HG03095 (cell line): ENCODE measurements around the gene CENPB.

Experiments
- ATAC-seq: cut with Tn5 transposase; IDR thresholded peaks from one replicate; pipeline ENCODE4 v1.9.1; 2021; ENCODE audit warnings: moderate library complexity; ENCODE audit not compliant: unreplicated experiment

CENPB gene

GRCh38 chr20:3767427-3768341 is 18.9 kb downstream of the CENPB start, which contains the start of gene ADISSP:
Gene ADISSP, minus strand, starts transcription at chr20:3767753. Its CDS starts 7,653 bp downstream, at chr20:3760100.
- peak; percentile 91 for ATAC-seq

- no peak for ATAC-seq
These were observed 19.5 kb downstream of the CENPB start for GRCh38 chr20:3767110-3767426.

- ATAC-seq, result no peak
These were observed 20.0 kb downstream of the CENPB start for GRCh38 chr20:3766422-3767109.

- ATAC-seq, result no peak
These were observed 21.2 kb downstream of the CENPB start for GRCh38 chr20:3765171-3765882.

- ATAC-seq, result no peak
These were observed 21.9 kb downstream of the CENPB start for GRCh38 chr20:3764659-3765058.

- no peak for ATAC-seq
These were observed 22.6 kb downstream of the CENPB start for GRCh38 chr20:3763671-3764601.

- no peak for ATAC-seq
These were observed 25.7 kb downstream of the CENPB start for GRCh38 chr20:3760655-3761348.

GRCh38 chr20:3759884-3760283 is 26.7 kb downstream of the CENPB start:
- ATAC-seq, result no peak

GRCh38 chr20:3759316-3759823 is 27.2 kb downstream of the CENPB start:
- ATAC-seq, result no peak

- no peak for ATAC-seq
These were observed 28.0 kb downstream of the CENPB start for GRCh38 chr20:3758566-3758965.

GRCh38 chr20:3757268-3757667 is 29.3 kb downstream of the CENPB start:
- ATAC-seq, result no peak

- ATAC-seq, result no peak
These were observed 30.6 kb downstream of the CENPB start for GRCh38 chr20:3755814-3756480.

GRCh38 chr20:3755269-3755668 is 31.3 kb downstream of the CENPB start:
- no peak for ATAC-seq

- no peak for ATAC-seq
These were observed 32.3 kb downstream of the CENPB start for GRCh38 chr20:3754276-3754630.

GRCh38 chr20:3753501-3754275 is 32.9 kb downstream of the CENPB start:
- ATAC-seq, result no peak

- no peak for ATAC-seq
These were observed 33.4 kb downstream of the CENPB start for GRCh38 chr20:3753098-3753497.

- no peak for ATAC-seq
These were observed 34.2 kb downstream of the CENPB start for GRCh38 chr20:3752386-3752759.

- ATAC-seq, result no peak
These were observed 34.7 kb downstream of the CENPB start for GRCh38 chr20:3751675-3752385.
